Stimulated activated naive CD8-positive, alpha-beta T cell treated with anti-CD3 and anti-CD28 coated beads, Interleukin-15, Interleukin-2, amounts not matched to agents 100 ng/mL and 50 ng/mL, for 24 hours (primary cell): ENCODE measurements around the gene HEXIM1.

Experiments used
- H3K27ac Mint-ChIP-seq: one replicate; pipeline ENCODE4 v1.8.0; 2021; ENCODE audit warnings: mild to moderate bottlenecking, mixed read lengths
- H3K27me3 Mint-ChIP-seq: one replicate; pipeline ENCODE4 v1.8.0; 2021; ENCODE audit warnings: mixed read lengths
- H3K36me3 Mint-ChIP-seq: one replicate; pipeline ENCODE4 v1.8.0; 2021; ENCODE audit warnings: low read depth, mixed read lengths
- H3K4me1 Mint-ChIP-seq: one replicate; pipeline ENCODE4 v1.8.0; 2021; ENCODE audit warnings: low read depth, mixed read lengths
- H3K4me3 Mint-ChIP-seq: one replicate; pipeline ENCODE4 v1.8.0; 2021; ENCODE audit warnings: mild to moderate bottlenecking, mixed read lengths
- H3K9me3 Mint-ChIP-seq: one replicate; pipeline ENCODE4 v1.8.0; 2021; ENCODE audit warnings: mixed read lengths

HEXIM1 gene

DNA sequence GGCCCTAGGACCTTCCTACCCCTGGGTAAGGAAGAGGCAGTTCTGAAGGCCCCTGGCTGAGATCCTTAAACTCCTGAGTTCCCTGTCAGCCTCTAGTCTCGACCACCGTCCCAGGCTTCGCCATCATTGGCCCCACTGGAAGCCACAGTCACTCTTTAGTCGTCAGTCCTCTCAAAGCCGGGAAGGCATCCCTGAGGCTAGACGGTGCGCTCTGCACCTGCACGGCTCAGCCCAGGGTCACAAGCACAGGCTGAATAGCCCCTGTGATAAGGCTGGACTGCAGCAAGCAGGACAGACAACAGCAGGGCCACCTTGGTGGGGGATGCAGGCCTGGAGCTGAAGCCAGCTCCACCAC is 3.3 kb upstream of the HEXIM1 start:
- H3K36me3 Mint-ChIP-seq = peaks cover 21% of the 10 kb centered on the region
- peak overlapping the region; percentile 13 for H3K4me3 Mint-ChIP-seq
- no peaks in the 10 kb centered on the region for H3K27me3 Mint-ChIP-seq
- peaks cover 42% of the 10 kb centered on the region for H3K4me1 Mint-ChIP-seq
- no peak overlapping the region for H3K27ac Mint-ChIP-seq
- H3K9me3 Mint-ChIP-seq = no peaks in the 10 kb centered on the region

GRCh38 chr17:45146166-45146565 is 2.1 kb upstream of the HEXIM1 start:
- Mint-ChIP-seq H3K4me3 (peak overlapping the region; percentile 94), H3K9me3 (no peaks in the 10 kb centered on the region), H3K36me3 (peaks cover 28% of the 10 kb centered on the region), H3K27me3 (no peaks in the 10 kb centered on the region), H3K27ac (peak overlapping the region; percentile 100), H3K4me1 (peaks cover 51% of the 10 kb centered on the region)

DNA sequence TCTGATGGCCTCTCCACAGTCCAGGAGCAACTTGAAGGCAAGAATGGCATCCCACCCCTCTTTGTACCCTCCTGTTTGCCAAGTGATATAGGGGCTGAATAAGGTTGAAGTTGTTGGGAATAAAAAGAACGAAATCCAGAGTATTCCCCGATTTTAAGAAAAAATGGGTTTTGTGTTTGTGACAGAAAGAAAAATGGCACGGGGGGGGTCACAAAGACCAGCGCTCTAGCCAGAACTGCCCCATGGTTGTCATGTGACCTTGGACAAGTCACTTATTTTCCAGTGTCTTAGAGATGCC is 1.7 kb upstream of the HEXIM1 start:
- Mint-ChIP-seq H3K9me3 (no peaks in the 10 kb centered on the region), H3K4me1 (peaks cover 55% of the 10 kb centered on the region), H3K27me3 (no peaks in the 10 kb centered on the region), H3K4me3 (peak overlapping the region; percentile 94), H3K27ac (peak overlapping the region; percentile 100), H3K36me3 (peaks cover 29% of the 10 kb centered on the region)

DNA sequence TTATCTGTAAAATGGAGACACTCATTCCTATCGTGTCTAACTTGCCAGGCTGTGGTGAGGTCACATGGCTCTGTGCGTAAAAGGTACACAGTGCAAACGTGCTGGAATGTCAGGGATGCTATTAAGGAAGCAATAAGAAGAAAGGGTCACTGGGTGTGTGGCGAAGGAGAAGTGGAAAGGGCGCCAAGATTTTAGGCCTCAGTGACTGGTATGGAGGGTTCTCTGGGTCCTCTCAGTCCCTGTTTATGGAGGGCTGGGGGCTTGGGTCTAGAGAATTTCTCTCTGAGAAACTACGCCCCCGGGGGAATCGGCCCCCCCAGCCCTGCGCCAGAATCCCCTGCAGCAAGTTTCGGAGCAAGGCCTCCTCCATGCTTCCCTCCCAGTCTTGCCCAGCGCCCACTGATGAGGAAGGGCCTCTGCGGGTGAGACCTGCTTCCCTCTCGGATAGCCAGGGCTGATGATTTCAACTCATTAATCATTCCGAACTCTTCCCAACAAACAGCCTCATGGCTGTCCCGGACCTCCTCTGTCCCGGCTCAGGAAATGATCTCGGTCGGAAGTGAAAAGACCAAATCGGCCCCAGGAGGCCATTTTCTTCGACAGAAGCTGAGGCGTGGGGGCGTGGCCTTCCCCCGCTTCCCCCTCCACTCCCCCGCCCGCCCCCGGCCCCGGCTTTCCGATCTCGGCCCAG is 1.2 kb upstream of the HEXIM1 start:
- Mint-ChIP-seq H3K36me3 (peaks cover 29% of the 10 kb centered on the region), H3K4me3 (peak overlapping the region; percentile 94), H3K9me3 (no peaks in the 10 kb centered on the region), H3K27ac (peak overlapping the region; percentile 100), H3K27me3 (no peaks in the 10 kb centered on the region), H3K4me1 (peaks cover 60% of the 10 kb centered on the region)

GRCh38 chr17:45147581-45148182 is 593 bp upstream of the HEXIM1 start:
- H3K36me3 Mint-ChIP-seq = peaks cover 29% of the 10 kb centered on the region
- no peaks in the 10 kb centered on the region for H3K27me3 Mint-ChIP-seq
- peak overlapping the region; percentile 94 for H3K4me3 Mint-ChIP-seq
- H3K4me1 Mint-ChIP-seq = peaks cover 60% of the 10 kb centered on the region
- no peaks in the 10 kb centered on the region for H3K9me3 Mint-ChIP-seq
- peak overlapping the region; percentile 100 for H3K27ac Mint-ChIP-seq

- Mint-ChIP-seq H3K4me3 (peak overlapping the region; percentile 94), H3K4me1 (peaks cover 51% of the 10 kb centered on the region), H3K27me3 (no peaks in the 10 kb centered on the region), H3K27ac (peak overlapping the region; percentile 100), H3K36me3 (peaks cover 29% of the 10 kb centered on the region), H3K9me3 (no peaks in the 10 kb centered on the region)
These were observed 878 bp downstream of the HEXIM1 start for GRCh38 chr17:45149037-45149668.

DNA sequence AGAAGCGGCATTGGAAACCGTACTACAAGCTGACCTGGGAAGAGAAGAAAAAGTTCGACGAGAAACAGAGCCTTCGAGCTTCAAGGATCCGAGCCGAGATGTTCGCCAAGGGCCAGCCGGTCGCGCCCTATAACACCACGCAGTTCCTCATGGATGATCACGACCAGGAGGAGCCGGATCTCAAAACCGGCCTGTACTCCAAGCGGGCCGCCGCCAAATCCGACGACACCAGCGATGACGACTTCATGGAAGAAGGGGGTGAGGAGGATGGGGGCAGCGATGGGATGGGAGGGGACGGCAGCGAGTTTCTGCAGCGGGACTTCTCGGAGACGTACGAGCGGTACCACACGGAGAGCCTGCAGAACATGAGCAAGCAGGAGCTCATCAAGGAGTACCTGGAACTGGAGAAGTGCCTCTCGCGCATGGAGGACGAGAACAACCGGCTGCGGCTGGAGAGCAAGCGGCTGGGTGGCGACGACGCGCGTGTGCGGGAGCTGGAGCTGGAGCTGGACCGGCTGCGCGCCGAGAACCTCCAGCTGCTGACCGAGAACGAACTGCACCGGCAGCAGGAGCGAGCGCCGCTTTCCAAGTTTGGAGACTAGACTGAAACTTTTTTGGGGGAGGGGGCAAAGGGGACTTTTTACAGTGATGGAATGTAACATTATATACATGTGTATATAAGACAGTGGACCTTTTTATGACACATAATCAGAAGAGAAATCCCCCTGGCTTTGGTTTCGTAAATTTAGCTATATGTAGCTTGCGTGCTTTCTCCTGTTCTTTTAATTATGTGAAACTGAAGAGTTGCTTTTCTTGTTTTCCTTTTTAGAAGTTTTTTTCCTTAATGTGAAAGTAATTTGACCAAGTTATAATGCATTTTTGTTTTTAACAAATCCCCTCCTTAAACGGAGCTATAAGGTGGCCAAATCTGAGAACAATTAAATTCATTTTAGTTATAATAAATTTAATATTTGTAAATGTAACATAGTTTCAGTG is 1.7 kb downstream of the HEXIM1 start:
- Mint-ChIP-seq H3K27me3 (no peaks in the 10 kb centered on the region), H3K27ac (peak overlapping the region; percentile 100), H3K9me3 (no peaks in the 10 kb centered on the region), H3K4me3 (peak overlapping the region; percentile 94), H3K4me1 (peaks cover 48% of the 10 kb centered on the region), H3K36me3 (peaks cover 29% of the 10 kb centered on the region)

GRCh38 chr17:45150911-45151809 is 2.9 kb downstream of the HEXIM1 start:
- Mint-ChIP-seq H3K36me3 (peaks cover 29% of the 10 kb centered on the region), H3K4me3 (peak overlapping the region; percentile 94), H3K27me3 (no peaks in the 10 kb centered on the region), H3K4me1 (peaks cover 48% of the 10 kb centered on the region), H3K9me3 (no peaks in the 10 kb centered on the region), H3K27ac (peak overlapping the region; percentile 56)

- Mint-ChIP-seq H3K27ac (no peak overlapping the region), H3K27me3 (no peaks in the 10 kb centered on the region), H3K4me3 (no peak overlapping the region), H3K9me3 (no peaks in the 10 kb centered on the region), H3K36me3 (peaks cover 30% of the 10 kb centered on the region), H3K4me1 (peaks cover 59% of the 10 kb centered on the region)
These were observed 6.8 kb downstream of the HEXIM1 start for GRCh38 chr17:45155029-45155428.

GRCh38 chr17:45155483-45155882 is 7.2 kb downstream of the HEXIM1 start:
- H3K9me3 Mint-ChIP-seq = no peaks in the 10 kb centered on the region
- peaks cover 60% of the 10 kb centered on the region for H3K4me1 Mint-ChIP-seq

DNA sequence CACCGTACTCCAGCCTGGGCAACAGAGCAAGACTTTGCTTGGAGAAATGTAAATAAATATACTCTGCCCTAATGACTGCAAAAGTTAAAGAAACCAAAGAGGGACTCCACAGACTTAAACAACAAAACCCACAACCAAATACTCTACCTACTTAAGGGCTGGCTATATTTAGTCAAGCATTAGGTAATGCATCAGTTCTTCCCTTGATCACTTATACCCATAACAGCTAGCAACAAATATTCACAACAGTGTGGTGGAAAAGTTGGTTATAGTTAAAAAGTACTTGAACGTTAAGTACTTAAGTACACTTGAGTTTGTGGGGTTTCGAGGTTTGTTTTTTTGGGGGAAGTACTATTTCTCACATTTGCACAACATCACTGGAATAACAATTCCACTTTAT is 8.0 kb downstream of the HEXIM1 start:
- peak overlapping the region; percentile 7 for H3K27ac Mint-ChIP-seq
- no peaks in the 10 kb centered on the region for H3K27me3 Mint-ChIP-seq
- H3K36me3 Mint-ChIP-seq = peaks cover 27% of the 10 kb centered on the region
- no peak overlapping the region for H3K4me3 Mint-ChIP-seq
- H3K9me3 Mint-ChIP-seq = no peaks in the 10 kb centered on the region
- H3K4me1 Mint-ChIP-seq = peaks cover 55% of the 10 kb centered on the region

More at GRCh38 chr17:45155483-45155882, 7.2 kb downstream of the HEXIM1 start:
- Mint-ChIP-seq H3K27me3 (no peaks in the 10 kb centered on the region), H3K27ac (no peak overlapping the region), H3K4me3 (no peak overlapping the region), H3K36me3 (peaks cover 30% of the 10 kb centered on the region)

DNA sequence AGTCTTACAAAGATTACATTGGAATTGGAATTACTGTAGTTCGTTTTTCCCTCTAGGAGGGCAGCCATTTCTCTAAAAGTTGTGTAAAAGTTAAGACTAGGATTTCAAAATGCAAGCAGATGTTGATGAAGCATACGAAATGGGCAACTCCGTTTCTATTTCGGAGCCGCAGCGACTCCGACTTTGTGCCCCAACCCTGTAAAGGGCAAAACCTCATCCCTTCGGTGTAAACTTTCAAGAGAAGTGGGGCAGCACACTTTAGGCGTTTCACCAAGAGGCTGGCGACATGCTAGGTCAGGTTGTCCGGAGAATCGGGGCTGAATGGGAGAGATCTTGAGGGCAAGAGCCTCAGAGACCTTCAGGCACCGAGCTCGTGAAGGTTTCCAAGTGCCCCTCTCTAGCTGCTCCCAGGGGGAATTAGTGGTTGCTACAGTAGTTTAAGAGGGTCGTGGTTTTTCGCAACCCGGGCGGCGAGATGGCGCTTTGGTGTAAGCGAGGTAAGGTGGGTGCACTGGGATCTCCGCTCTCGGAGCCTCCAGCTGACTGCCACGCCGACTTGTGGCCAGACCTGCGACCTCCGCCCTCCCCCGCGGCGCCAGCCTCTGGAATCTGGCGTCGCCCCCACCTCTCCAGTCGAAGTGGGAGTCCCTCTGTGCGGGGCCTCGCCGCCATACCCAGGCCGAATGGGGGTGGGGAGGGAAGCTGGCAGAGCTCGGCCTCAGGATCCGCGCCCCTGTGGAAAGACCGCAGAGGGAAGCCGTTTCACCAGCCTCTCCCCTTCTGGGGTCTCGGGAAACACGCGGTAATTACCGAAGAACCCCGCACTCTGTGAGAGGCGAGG is 12.4 kb downstream of the HEXIM1 start:
- H3K27ac Mint-ChIP-seq = peak overlapping the region; percentile 99
- H3K4me3 Mint-ChIP-seq = peak overlapping the region; percentile 100
- peaks cover 26% of the 10 kb centered on the region for H3K36me3 Mint-ChIP-seq
- H3K27me3 Mint-ChIP-seq = no peaks in the 10 kb centered on the region
- H3K4me1 Mint-ChIP-seq = peaks cover 56% of the 10 kb centered on the region
- H3K9me3 Mint-ChIP-seq = no peaks in the 10 kb centered on the region

GRCh38 chr17:45161288-45162024 is 13.2 kb downstream of the HEXIM1 start, which contains the start of gene HEXIM2:
Gene HEXIM2 (plus strand): TSS chr17:45161875. CDS start chr17:45162794, 919 bp downstream.
- Mint-ChIP-seq H3K4me3 (peak within 1 kb of the TSS; percentile 100), H3K27me3 (no peaks in the 10 kb centered on the region), H3K36me3 (peaks cover 26% of the 10 kb centered on the region), H3K27ac (peak within 1 kb of the TSS; percentile 99), H3K4me1 (peaks cover 49% of the 10 kb centered on the region), H3K9me3 (no peaks in the 10 kb centered on the region)
